ENCODE results near the gene LMCD1. TPM values are rescaled to one million over a fixed set of nuclear protein-coding genes. Genes with fewer than 3 reads are reported as not detected.

The LMCD1 gene
- total and polyA plus RNA-seq, 4 experiments from 2014 or later = 0.53 to 2.2 (median 1.3) TPM

DNA sequence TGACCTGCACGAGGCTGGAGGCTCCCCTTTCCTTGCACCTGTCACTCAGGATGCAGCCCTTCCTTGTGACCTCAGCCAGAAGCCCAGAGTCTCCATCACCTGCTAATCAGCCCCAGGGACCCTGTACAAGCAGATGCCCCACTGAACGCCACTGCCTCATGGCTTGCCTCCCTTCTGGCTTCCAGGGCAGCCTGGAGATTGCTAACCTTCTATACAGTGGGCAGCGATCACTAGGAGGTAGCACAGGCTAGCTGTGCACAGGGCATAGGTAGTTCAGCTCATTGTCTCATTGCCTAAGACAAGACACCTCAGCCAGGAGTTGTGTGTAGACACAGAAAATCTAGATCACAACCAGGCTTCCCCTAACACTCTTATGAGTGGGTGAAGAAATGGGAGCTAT, 93.6 kb downstream of the LMCD1 start:
- ChIA-PET POLR2A (ENCODE audit: partially characterized antibody) (no interaction called here), CTCF (ENCODE audit: partially characterized antibody) (no interaction called here)
- Histone ChIP-seq H3K4me3 (ENCODE audit: low read length in 2 of 2) (no peak overlapping the region), H3K27me3 (ENCODE audit: insufficient read depth, low read length) (no peaks in the 10 kb centered on the region), H3K4me1 (ENCODE audit: insufficient read depth, low read length) (no peaks in the 10 kb centered on the region), H3K36me3 (ENCODE audit: insufficient read depth, low read length) (no peaks in the 10 kb centered on the region), H3K9me3 (ENCODE audit: control insufficient read depth in 1 of 2, low read length in 2 of 2) (no peaks in the 10 kb centered on the region), H3K27ac (ENCODE audit: low read depth, low read length) (no peak overlapping the region)
- Mint-ChIP-seq H3K9me3 (no peaks in the 10 kb centered on the region), H3K4me1 (no peaks in the 10 kb centered on the region), H3K27me3 (peaks cover 0 to 4% of the 10 kb centered on the region in 2 donors), H3K4me3 (no peak overlapping the region), H3K36me3 (no peaks in the 10 kb centered on the region), H3K27ac (no peak overlapping the region)
- DNase-seq = no peak
- intact Hi-C loops (cut with micrococcal nuclease) = no loop called here

DNA sequence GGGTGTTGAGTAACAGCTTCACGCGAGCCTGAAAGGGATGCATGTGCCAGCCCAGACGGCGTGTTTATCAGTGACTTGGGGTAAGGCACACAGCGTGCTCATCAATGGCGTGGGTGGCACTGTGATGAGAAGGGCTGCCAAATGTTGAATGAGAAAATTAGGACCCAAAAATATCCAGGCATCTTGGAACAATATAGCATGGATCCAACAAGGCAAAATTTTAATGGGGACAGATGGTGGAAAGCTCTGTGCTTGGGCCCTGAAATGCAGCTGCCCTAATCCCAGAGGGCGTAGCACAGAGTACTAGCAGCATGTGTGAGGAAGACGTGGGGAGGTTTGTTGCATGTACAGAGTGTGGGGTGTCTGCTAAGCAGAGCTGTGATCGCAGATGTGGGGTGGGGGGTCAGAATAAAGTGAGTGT, 94.1 kb downstream of the LMCD1 start:
- no peak overlapping the region for H3K27ac Mint-ChIP-seq

GRCh38 chr3:8596321-8597218, 94.9 kb downstream of the LMCD1 start:
- Mint-ChIP-seq H3K27me3 (peaks cover 0 to 4% of the 10 kb centered on the region in 2 donors), H3K4me1 (no peaks in the 10 kb centered on the region), H3K9me3 (peaks cover 0 to 2% (median 0%) of the 10 kb centered on the region in 8 donors), H3K36me3 (no peaks in the 10 kb centered on the region), H3K4me3 (no peak overlapping the region), H3K27ac (no peak overlapping the region)
- no peaks in the 10 kb centered on the region for H3K27me3 ChIP-seq (ENCODE audit: insufficient read depth, low read length)
- CTCF ChIA-PET (ENCODE audit: partially characterized antibody) = no interaction called here
- no peaks in the 10 kb centered on the region for H3K4me1 ChIP-seq (ENCODE audit: insufficient read depth, low read length)
- POLR2A ChIA-PET (ENCODE audit: partially characterized antibody) = no interaction called here
- H3K4me3 ChIP-seq (ENCODE audit: low read length in 2 of 2) = no peak overlapping the region
- H3K9me3 ChIP-seq (ENCODE audit: control insufficient read depth in 1 of 2, low read length in 2 of 2) = no peaks in the 10 kb centered on the region
- no peaks in the 10 kb centered on the region for H3K36me3 ChIP-seq (ENCODE audit: insufficient read depth, low read length)
- intact Hi-C loops (cut with micrococcal nuclease) = no loop called here
- DNase-seq = no peak
- no peak overlapping the region for H3K27ac ChIP-seq (ENCODE audit: low read depth, low read length)

More for the DNA sequence above, 94.1 kb downstream of the LMCD1 start:
- Mint-ChIP-seq H3K4me3 (no peak overlapping the region), H3K4me1 (no peaks in the 10 kb centered on the region), H3K9me3 (no peaks in the 10 kb centered on the region), H3K36me3 (no peaks in the 10 kb centered on the region), H3K27me3 (peaks cover 0 to 4% of the 10 kb centered on the region in 2 donors)
- no peak for DNase-seq
- POLR2A ChIA-PET (ENCODE audit: partially characterized antibody) = no interaction called here
- H3K36me3 ChIP-seq (ENCODE audit: insufficient read depth, low read length) = no peaks in the 10 kb centered on the region
- H3K27me3 ChIP-seq (ENCODE audit: insufficient read depth, low read length) = no peaks in the 10 kb centered on the region
- no peak overlapping the region for H3K4me3 ChIP-seq (ENCODE audit: low read length in 2 of 2)
- no peak overlapping the region for H3K27ac ChIP-seq (ENCODE audit: low read depth, low read length)
- CTCF ChIA-PET (ENCODE audit: partially characterized antibody) = no interaction called here
- intact Hi-C loops (cut with micrococcal nuclease) = no loop called here
- no peaks in the 10 kb centered on the region for H3K9me3 ChIP-seq (ENCODE audit: control insufficient read depth in 1 of 2, low read length in 2 of 2)
- H3K4me1 ChIP-seq (ENCODE audit: insufficient read depth, low read length) = no peaks in the 10 kb centered on the region

GRCh38 chr3:8597219-8597853, 95.7 kb downstream of the LMCD1 start:
- Mint-ChIP-seq H3K4me1 (no peaks in the 10 kb centered on the region), H3K27me3 (peaks cover 0 to 4% of the 10 kb centered on the region in 2 donors), H3K36me3 (no peaks in the 10 kb centered on the region), H3K27ac (no peak overlapping the region), H3K4me3 (no peak overlapping the region), H3K9me3 (peaks cover 0 to 2% (median 0%) of the 10 kb centered on the region in 8 donors)
- H3K9me3 ChIP-seq (ENCODE audit: control insufficient read depth in 1 of 2, low read length in 2 of 2) = no peaks in the 10 kb centered on the region
- no peak for DNase-seq
- H3K27me3 ChIP-seq (ENCODE audit: insufficient read depth, low read length) = no peaks in the 10 kb centered on the region
- no peaks in the 10 kb centered on the region for H3K4me1 ChIP-seq (ENCODE audit: insufficient read depth, low read length)
- no peak overlapping the region for H3K27ac ChIP-seq (ENCODE audit: low read depth, low read length)
- H3K4me3 ChIP-seq (ENCODE audit: low read length in 2 of 2) = no peak overlapping the region
- ChIA-PET POLR2A (ENCODE audit: partially characterized antibody) (no interaction called here), CTCF (ENCODE audit: partially characterized antibody) (no interaction called here)
- no peaks in the 10 kb centered on the region for H3K36me3 ChIP-seq (ENCODE audit: insufficient read depth, low read length)
- intact Hi-C loops (cut with micrococcal nuclease) = no loop called here

DNA sequence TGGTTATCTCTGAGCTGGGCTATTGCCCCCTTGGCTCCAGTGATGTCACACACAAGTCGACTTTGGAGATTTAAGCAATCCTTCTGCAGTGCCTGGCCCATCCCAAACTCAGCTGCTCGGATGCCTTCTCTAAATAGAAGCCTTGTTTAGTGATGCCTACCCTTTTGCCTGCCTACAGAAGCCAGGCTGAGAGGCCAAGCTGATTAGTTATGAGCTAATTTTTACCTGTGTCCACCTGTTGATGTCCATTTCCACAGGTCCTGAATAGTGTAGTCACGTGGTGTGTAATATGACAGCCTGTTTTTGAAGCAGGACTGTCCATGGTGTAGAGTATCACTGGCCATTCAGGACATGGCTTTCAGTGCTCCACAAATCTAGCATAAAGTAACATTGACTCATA, 97.5 kb downstream of the LMCD1 start:
- Mint-ChIP-seq H3K9me3 (peaks cover 0 to 2% (median 0%) of the 10 kb centered on the region in 8 donors), H3K27ac (no peak overlapping the region), H3K36me3 (no peaks in the 10 kb centered on the region), H3K4me1 (no peaks in the 10 kb centered on the region), H3K4me3 (no peak overlapping the region), H3K27me3 (peaks cover 4% of the 10 kb centered on the region in 2 donors)
- ChIA-PET CTCF (ENCODE audit: partially characterized antibody) (interaction anchor here (1.1 kb wide), 1 partner anchor 182 kb away, joined by 4 read pairs; no protein-coding TSS in a partner anchor), POLR2A (ENCODE audit: partially characterized antibody) (no interaction called here)
- Histone ChIP-seq H3K36me3 (ENCODE audit: insufficient read depth, low read length) (no peaks in the 10 kb centered on the region), H3K9me3 (ENCODE audit: control insufficient read depth in 1 of 2, low read length in 2 of 2) (no peaks in the 10 kb centered on the region), H3K4me3 (ENCODE audit: low read length in 2 of 2) (no peak overlapping the region), H3K27ac (ENCODE audit: low read depth, low read length) (no peak overlapping the region), H3K27me3 (ENCODE audit: insufficient read depth, low read length) (no peaks in the 10 kb centered on the region), H3K4me1 (ENCODE audit: insufficient read depth, low read length) (no peaks in the 10 kb centered on the region)
- DNase-seq = no peak
- intact Hi-C loops (cut with micrococcal nuclease) = no loop called here

GRCh38 chr3:8600457-8600856, 98.8 kb downstream of the LMCD1 start:
- DNase-seq = no peak
- Mint-ChIP-seq H3K27me3 (peaks cover 2 to 4% of the 10 kb centered on the region in 2 donors), H3K4me1 (no peaks in the 10 kb centered on the region), H3K27ac (no peak overlapping the region), H3K4me3 (no peak overlapping the region), H3K36me3 (no peaks in the 10 kb centered on the region), H3K9me3 (peaks cover 0 to 2% (median 0%) of the 10 kb centered on the region in 8 donors)
- Histone ChIP-seq H3K4me1 (ENCODE audit: insufficient read depth, low read length) (no peaks in the 10 kb centered on the region), H3K36me3 (ENCODE audit: insufficient read depth, low read length) (no peaks in the 10 kb centered on the region), H3K27me3 (ENCODE audit: insufficient read depth, low read length) (no peaks in the 10 kb centered on the region), H3K4me3 (ENCODE audit: low read length in 2 of 2) (no peak overlapping the region), H3K27ac (ENCODE audit: low read depth, low read length) (no peak overlapping the region), H3K9me3 (ENCODE audit: control insufficient read depth in 1 of 2, low read length in 2 of 2) (no peaks in the 10 kb centered on the region)
- intact Hi-C loops (cut with micrococcal nuclease) = no loop called here
- ChIA-PET POLR2A (ENCODE audit: partially characterized antibody) (no interaction called here), CTCF (ENCODE audit: partially characterized antibody) (no interaction called here)

GRCh38 chr3:8603115-8603710, 101.6 kb downstream of the LMCD1 start:
- no peak overlapping the region for H3K4me3 ChIP-seq (ENCODE audit: low read length in 2 of 2)
- DNase-seq = no peak
- H3K36me3 ChIP-seq (ENCODE audit: insufficient read depth, low read length) = no peaks in the 10 kb centered on the region
- CTCF ChIA-PET (ENCODE audit: partially characterized antibody) = no interaction called here
- H3K27me3 Mint-ChIP-seq = peaks cover 0 to 4% of the 10 kb centered on the region in 2 donors
- POLR2A ChIA-PET (ENCODE audit: partially characterized antibody) = no interaction called here
- no peaks in the 10 kb centered on the region for H3K4me1 ChIP-seq (ENCODE audit: insufficient read depth, low read length)
- no peak overlapping the region for H3K27ac Mint-ChIP-seq
- no peaks in the 10 kb centered on the region for H3K9me3 ChIP-seq (ENCODE audit: control insufficient read depth in 1 of 2, low read length in 2 of 2)
- no peaks in the 10 kb centered on the region for H3K36me3 Mint-ChIP-seq
- H3K27ac ChIP-seq (ENCODE audit: low read depth, low read length) = no peak overlapping the region
- intact Hi-C loops (cut with micrococcal nuclease) = no loop called here
- no peaks in the 10 kb centered on the region for H3K27me3 ChIP-seq (ENCODE audit: insufficient read depth, low read length)
- peaks cover 0 to 2% (median 0%) of the 10 kb centered on the region in 8 donors for H3K9me3 Mint-ChIP-seq
- no peaks in the 10 kb centered on the region for H3K4me1 Mint-ChIP-seq
- no peak overlapping the region for H3K4me3 Mint-ChIP-seq

All from CD4-positive, alpha-beta memory T cell (primary cell).